Endothelial cell of umbilical vein (primary cell): ENCODE results near the gene ANKRD28. TPM values are rescaled to one million over a fixed set of nuclear protein-coding genes. Genes with fewer than 3 reads are reported as not detected.
"Not testable (repeated sequence)": the region's sequence is repeated elsewhere in the genome, so short reads cannot be mapped to it uniquely, and the experiment has no call there.

ENCODE experiments used
- BruUV-seq: library from RNA; stranded (reverse); fragments of 400-500 nt; replicated peaks from 2 replicates; lab custom pipeline; 2021; lab: Mats Ljungman, UMichigan
- CTCF ChIA-PET: fragments of 300-600, 350-600 bp; sonication (Branson Sonifier 250); formaldehyde crosslinking; loops from one replicate; lab custom pipeline; 2021; ENCODE audit warnings: antibody characterized with exemption, inconsistent platforms; lab: Charles Lee
- POLR2A ChIA-PET: fragments of 300-600, 350-600 bp; sonication (Branson Sonifier 250); formaldehyde crosslinking; loops from one replicate; lab custom pipeline; 2021; ENCODE audit warnings: antibody characterized with exemption, inconsistent platforms; lab: Charles Lee
- DNase-seq: peaks from one replicate; pipeline ENCODE4 v3.0.0-alpha.2; 2011; ENCODE audit warnings: low read depth, low spot score
- FAIRE-seq: peaks from 2 replicates; lab custom pipeline; 2011; peaks lifted over from hg19 to GRCh38; lab: Jason Lieb, UNC
- H2AFZ ChIP-seq: 2 replicates; pipeline ENCODE4 v1.6.0; 2012; ENCODE audit warnings: low read depth, low read length, control low read depth, inconsistent platforms
- H3K27ac ChIP-seq: 2 replicates; pipeline ENCODE4 v1.5.1; 2011; ENCODE audit warnings: low read depth, mild to moderate bottlenecking, control low read depth, low read length, moderate library complexity; ENCODE audit not compliant: insufficient read depth
- H3K27me3 ChIP-seq, 2 experiments: 2 replicates each; pipeline versions ENCODE4 v1.6.0 to v1.6.1; 2011; ENCODE audit warnings: low read length in 2 of 2, mixed read lengths in 1 of 2; ENCODE audit not compliant: control insufficient read depth in 2 of 2, insufficient read depth in 2 of 2
- H3K36me3 ChIP-seq, 2 experiments: 2 replicates in 1 of 2; 3 replicates in 1 of 2; pipeline ENCODE4 v1.5.1; 2011; ENCODE audit warnings: low read length in 2 of 2, mild to moderate bottlenecking in 1 of 2, moderate library complexity in 1 of 2; ENCODE audit not compliant: control insufficient read depth in 2 of 2, insufficient read depth in 2 of 2; ENCODE audit errors: extremely low read depth in 1 of 2
- H3K4me1 ChIP-seq: 3 replicates; pipeline ENCODE4 v1.5.1; 2011; ENCODE audit warnings: mild to moderate bottlenecking, low read length; ENCODE audit not compliant: control insufficient read depth, insufficient read depth; ENCODE audit errors: extremely low read depth
- H3K4me2 ChIP-seq: 2 replicates; pipeline ENCODE4 v1.6.1; 2011; ENCODE audit warnings: low read length, control low read depth, mixed read lengths; ENCODE audit not compliant: insufficient read depth
- H3K4me3 ChIP-seq, 3 experiments: fragments of 200-600 bp in 1 of 3; sonication (generic), shearing (Covaris generic) in 1 of 3; replicated peaks in 1 of 3; 2 replicates each; pipeline ENCODE4 v1.5.1; 2011 to 2016; ENCODE audit warnings: control low read depth in 3 of 3, low read length in 3 of 3, mild to moderate bottlenecking in 2 of 3, inconsistent platforms in 1 of 3, low read depth in 1 of 3, moderate library complexity in 1 of 3; ENCODE audit not compliant: insufficient read depth in 1 of 3
- H3K79me2 ChIP-seq: 2 replicates; pipeline ENCODE4 v1.6.0; 2012; ENCODE audit warnings: low read length, inconsistent platforms; ENCODE audit not compliant: control insufficient read depth, insufficient read depth
- H3K9ac ChIP-seq: replicated peaks from 2 replicates; pipeline ENCODE3; 2011; ENCODE audit warnings: low read length, control low read depth; ENCODE audit not compliant: insufficient read depth; ENCODE audit errors: extremely low read depth
- H3K9me1 ChIP-seq: replicated peaks from 3 replicates; pipeline ENCODE4 v1.6.0; 2011; ENCODE audit warnings: mild to moderate bottlenecking, low read length; ENCODE audit not compliant: control insufficient read depth, insufficient read depth; ENCODE audit errors: extremely low read depth
- H3K9me3 ChIP-seq: replicated peaks from 2 replicates; pipeline ENCODE4 v1.5.1; 2012; ENCODE audit warnings: low read length, inconsistent platforms; ENCODE audit not compliant: control insufficient read depth, insufficient read depth
- H4K20me1 ChIP-seq: replicated peaks from 2 replicates; pipeline ENCODE3; 2011; ENCODE audit warnings: mild to moderate bottlenecking, low read length; ENCODE audit not compliant: control insufficient read depth, insufficient read depth; ENCODE audit errors: extremely low read depth
- POLR2AphosphoS5 ChIP-seq: IDR thresholded peaks from 2 replicates; pipeline ENCODE4 v1.6.1; 2012; ENCODE audit warnings: low read depth, mild to moderate bottlenecking, control low read depth, low read length, moderate library complexity; ENCODE audit not compliant: insufficient read depth
- dilution Hi-C: fragments of 300-500 bp; cut with MboI; formaldehyde crosslinking; loops from one replicate; pipeline ENCODE4 v1.15.0; 2019; ENCODE audit warnings: low sequenced_read_pairs; ENCODE audit not compliant: extremely low pct_ligation_motif_present
- intact Hi-C: fragments of 100-400 bp; cut with micrococcal nuclease; formaldehyde crosslinking; loops from one replicate; pipeline ENCODE4 v1.10.0; 2022
- polyA plus RNA-seq, 4 experiments: library from polyadenylated mRNA; depleted of rRNA in 3 of 4; stranded (reverse) in 3 of 4; unstranded in 1 of 4; fragments of >200 nt; gene quantifications; 2 replicates each; pipeline versions ENCODE4 v1.2.1 to v1.2.3, GENCODE V29; 2011 to 2012; ENCODE audit warnings: missing spikeins in 1 of 4
- total RNA-seq: library from RNA; stranded (reverse); gene quantifications from 2 replicates; pipeline ENCODE4 v1.2.3, GENCODE V29; 2021

Gene ANKRD28
- total and polyA plus RNA-seq, 2 donors (not counting 3 experiments of a cell fraction or from before 2014, with no cell fraction given) = 36.7 to 97.3 TPM

- Histone ChIP-seq H3K36me3 (peaks cover 2 to 7% of the 10 kb centered on the region in 2 experiments), H3K9ac (no peak overlapping the region), H3K9me3 (no peaks in the 10 kb centered on the region), H3K27me3 (no peaks in the 10 kb centered on the region), H3K4me2 (no peak overlapping the region), H3K9me1 (no peaks in the 10 kb centered on the region), H3K27ac (no peak overlapping the region), H3K79me2 (peaks cover 9% of the 10 kb centered on the region), H3K4me3 (no peak overlapping the region), H4K20me1 (no peaks in the 10 kb centered on the region), H3K4me1 (peaks cover 2% of the 10 kb centered on the region), H2AFZ (no peak overlapping the region)
- dilution Hi-C loops = no loop called here
- CTCF ChIA-PET = interaction anchor here (0.9 to 1.4 kb wide), 3 partner anchors 44 to 93 kb away, joined by 3 to 5 read pairs (median 3); no protein-coding TSS in a partner anchor
- no TSS peak for BruUV-seq
- no peak for DNase-seq
- TF ChIP-seq POLR2AphosphoS5 = no peak
- POLR2A ChIA-PET = no interaction called here
- no peak for FAIRE-seq
- intact Hi-C loops = loop anchor here (5.0 kb wide), 1 partner anchor 68 kb away; no protein-coding TSS in a partner anchor
These were observed 47.6 kb downstream of the ANKRD28 start for GRCh38 chr3:15750143-15750542.

- dilution Hi-C loops, H3K4me1 ChIP-seq, H3K9ac ChIP-seq, FAIRE-seq, H3K9me1 ChIP-seq, BruUV-seq, CTCF ChIA-PET, H3K4me3 ChIP-seq, DNase-seq, POLR2A ChIA-PET, H2AFZ ChIP-seq, intact Hi-C loops, H3K9me3 ChIP-seq, H4K20me1 ChIP-seq, H3K27ac ChIP-seq, H3K79me2 ChIP-seq, H3K4me2 ChIP-seq, H3K27me3 ChIP-seq, H3K36me3 ChIP-seq: not testable (repeated sequence)
These were observed 51.9 kb downstream of the ANKRD28 start for GRCh38 chr3:15745896-15746295.
